OCI-LY7 (cell line): ENCODE measurements around the gene WDR7. TPM values are rescaled to one million over a fixed set of nuclear protein-coding genes. Genes with fewer than 3 reads are reported as not detected.
A peak's percentile ranks its signal among the peaks of the same experiment; 100 is the strongest.

Experiments
- BruUV-seq: library from RNA; stranded (reverse); fragments of 400-500 nt; replicated peaks from 2 replicates; lab custom pipeline; 2021; lab: Mats Ljungman, UMichigan
- CTCF ChIA-PET: fragments of 300-600 bp; sonication (Branson Sonifier 250); formaldehyde crosslinking; loops from one replicate; lab custom pipeline; 2022; ENCODE audit warnings: antibody characterized with exemption; ENCODE audit not compliant: unreplicated experiment; lab: Charles Lee
- POLR2A ChIA-PET: fragments of 300-600 bp; sonication (Branson Sonifier 250); formaldehyde crosslinking; loops from one replicate; lab custom pipeline; 2022; ENCODE audit warnings: antibody characterized with exemption; lab: Charles Lee
- DNase-seq: peaks from one replicate; pipeline ENCODE4 v3.0.0-alpha.2; 2015; ENCODE audit warnings: low spot score
- H2AFZ ChIP-seq: fragments of 200-600 bp; sonication (generic), shearing (Covaris generic); 2 replicates; pipeline ENCODE4 v1.6.1; 2014; ENCODE audit warnings: mild to moderate bottlenecking, antibody characterized with exemption, low read length, moderate library complexity
- H3K27ac ChIP-seq: fragments of 200-600 bp; sonication (generic); 2 replicates; pipeline ENCODE4 v1.5.1; 2014; ENCODE audit warnings: mixed run types, low read depth, mild to moderate bottlenecking, moderate library complexity, low read length, inconsistent platforms; ENCODE audit not compliant: poor library complexity, severe bottlenecking
- H3K36me3 ChIP-seq: fragments of 200-600 bp; sonication (generic); 2 replicates; pipeline ENCODE4 v1.6.1; 2014; ENCODE audit warnings: mild to moderate bottlenecking, antibody characterized with exemption, low read length, moderate library complexity, mixed read lengths; ENCODE audit not compliant: insufficient read depth
- H3K4me1 ChIP-seq: fragments of 200-600 bp; sonication (generic); 2 replicates; pipeline ENCODE4 v1.5.1; 2014; ENCODE audit warnings: mild to moderate bottlenecking, low read length; ENCODE audit not compliant: insufficient read depth, poor library complexity, severe bottlenecking
- H3K4me2 ChIP-seq: fragments of 200-600 bp; sonication (generic); 2 replicates; pipeline ENCODE4 v1.6.1; 2014; ENCODE audit warnings: mild to moderate bottlenecking, low read length
- H3K4me3 ChIP-seq: fragments of 200-600 bp; sonication (generic); 2 replicates; pipeline ENCODE4 v1.5.1; 2014; ENCODE audit warnings: mild to moderate bottlenecking, low read depth, low read length; ENCODE audit not compliant: poor library complexity, severe bottlenecking
- H3K79me2 ChIP-seq: fragments of 200-600 bp; sonication (generic); 2 replicates; pipeline ENCODE4 v1.6.1; 2016; ENCODE audit warnings: low read depth, mild to moderate bottlenecking, low read length, moderate library complexity, mixed read lengths; ENCODE audit not compliant: insufficient read depth
- H3K9me2 ChIP-seq: fragments of 200-600 bp; sonication (generic); 2 replicates; pipeline ENCODE4 v1.6.1; 2016; ENCODE audit warnings: mild to moderate bottlenecking, low read length, mixed read lengths; ENCODE audit not compliant: insufficient read depth
- H3K9me3 ChIP-seq: fragments of 200-600 bp; sonication (generic); 2 replicates; pipeline ENCODE4 v1.6.1; 2014; ENCODE audit warnings: mild to moderate bottlenecking, mixed run types, low read length, mixed read lengths
- H4K20me1 ChIP-seq: fragments of 200-600 bp; sonication (generic); 2 replicates; pipeline ENCODE4 v1.6.1; 2014; ENCODE audit warnings: mild to moderate bottlenecking, antibody characterized with exemption, low read length, moderate library complexity, mixed read lengths; ENCODE audit not compliant: insufficient read depth
- CTCF ChIP-seq: fragments of 200-600 bp; sonication (generic); conservative IDR thresholded peaks from 2 replicates; pipeline ENCODE4 v1.5.1; 2014; ENCODE audit warnings: mild to moderate bottlenecking, antibody characterized with exemption, low read length, moderate library complexity, mixed read lengths
- EZH2phosphoT487 ChIP-seq: fragments of 200-600 bp; sonication (generic); IDR thresholded peaks from 2 replicates; pipeline ENCODE4 v1.6.1; 2018; ENCODE audit warnings: low read depth, borderline replicate concordance, mild to moderate bottlenecking, mixed run types, antibody characterized with exemption, low read length, moderate library complexity, mixed read lengths
- intact Hi-C: fragments of 100-400 bp; cut with micrococcal nuclease; formaldehyde crosslinking; loops from one replicate; pipeline ENCODE4 v1.10.0; 2022; ENCODE audit not compliant: unreplicated experiment
- total RNA-seq, 2 experiments: library from RNA; depleted of rRNA in 1 of 2; stranded (reverse); fragments of >200 nt in 1 of 2; shearing (Covaris generic) in 1 of 2; gene quantifications; 2 replicates each; pipeline ENCODE4 v1.2.3, GENCODE V29; 2014 to 2022

The WDR7 gene
- total RNA-seq, 2 experiments from 2014 or later = 13.2 to 17.1 TPM

- Histone ChIP-seq H2AFZ (no peak overlapping the region), H4K20me1 (no peaks in the 10 kb centered on the region), H3K4me1 (peaks cover 50% of the 10 kb centered on the region), H3K27ac (no peak overlapping the region), H3K79me2 (no peaks in the 10 kb centered on the region), H3K36me3 (peaks cover 2% of the 10 kb centered on the region; the same call in 1 of the 2 replicates), H3K4me3 (peak overlapping the region; percentile 40), H3K9me3 (peaks cover 5% of the 10 kb centered on the region; the same call in 1 of the 2 replicates), H3K4me2 (peak overlapping the region; percentile 66), H3K9me2 (no peaks in the 10 kb centered on the region)
- POLR2A ChIA-PET = no interaction called here
- CTCF ChIA-PET = no interaction called here
- TF ChIP-seq EZH2phosphoT487 (no peak), CTCF (no peak)
- DNase-seq = peak; percentile 85
- intact Hi-C loops = no loop called here
- BruUV-seq = no TSS peak
These were observed 426.8 kb downstream of the WDR7 start for GRCh38 chr18:57077786-57078552.

- BruUV-seq = no TSS peak
- TF ChIP-seq EZH2phosphoT487 (no peak), CTCF (no peak)
- peaks cover 56% of the 10 kb centered on the region for H3K4me1 ChIP-seq
- no peaks in the 10 kb centered on the region for H4K20me1 ChIP-seq
- H3K9me2 ChIP-seq = no peaks in the 10 kb centered on the region
- no peak overlapping the region for H3K4me3 ChIP-seq
- ChIA-PET POLR2A (no interaction called here), CTCF (no interaction called here)
- H3K36me3 ChIP-seq = peaks cover 4% of the 10 kb centered on the region; the same call in 1 of the 2 replicates
- intact Hi-C loops = no loop called here
- no peak overlapping the region for H3K27ac ChIP-seq
- H3K9me3 ChIP-seq = peaks cover 8% of the 10 kb centered on the region; the same call in 1 of the 2 replicates
- H3K4me2 ChIP-seq = 0 out of 2 replicates have a peak overlapping the region, but pooled peaks have one; percentile 66
- no peak for DNase-seq
- no peak overlapping the region for H2AFZ ChIP-seq
- H3K79me2 ChIP-seq = no peaks in the 10 kb centered on the region
These were observed 427.5 kb downstream of the WDR7 start for GRCh38 chr18:57078614-57079013.

GRCh38 chr18:57080479-57080878, 429.3 kb downstream of the WDR7 start:
- Histone ChIP-seq H4K20me1 (no peaks in the 10 kb centered on the region), H3K9me2 (no peaks in the 10 kb centered on the region), H3K36me3 (peaks cover 4% of the 10 kb centered on the region; the same call in 1 of the 2 replicates), H3K27ac (no peak overlapping the region), H2AFZ (no peak overlapping the region), H3K4me3 (no peak overlapping the region), H3K4me1 (peaks cover 72% of the 10 kb centered on the region), H3K79me2 (no peaks in the 10 kb centered on the region), H3K4me2 (no peak overlapping the region), H3K9me3 (peaks cover 8% of the 10 kb centered on the region; the same call in 1 of the 2 replicates)
- ChIA-PET CTCF (no interaction called here), POLR2A (no interaction called here)
- intact Hi-C loops = loop anchor here (10.0 kb wide), 1 partner anchor 344 kb away; no protein-coding TSS in a partner anchor
- DNase-seq = no peak
- no peak for TF ChIP-seq CTCF
- TF ChIP-seq EZH2phosphoT487 = no peak
- no TSS peak for BruUV-seq
